Glomerular endothelial cell (primary cell): ENCODE measurements around the gene ZNF524. TPM values are rescaled to one million over a fixed set of nuclear protein-coding genes. Genes with fewer than 3 reads are reported as not detected.
"Not testable (repeated sequence)": the region's sequence is repeated elsewhere in the genome, so short reads cannot be mapped to it uniquely, and the experiment has no call there.

Experiments
- DNase-seq: peaks from one replicate; pipeline ENCODE4 v3.0.0-alpha.2; 2011; ENCODE audit warnings: low read depth, low spot score; ENCODE audit errors: extremely low read depth
- total RNA-seq: library from RNA; depleted of rRNA; stranded (reverse); fragments of >200 nt; gene quantifications from 2 replicates; pipeline ENCODE4 v1.2.3, GENCODE V29; 2015

ZNF524 gene, protein sequence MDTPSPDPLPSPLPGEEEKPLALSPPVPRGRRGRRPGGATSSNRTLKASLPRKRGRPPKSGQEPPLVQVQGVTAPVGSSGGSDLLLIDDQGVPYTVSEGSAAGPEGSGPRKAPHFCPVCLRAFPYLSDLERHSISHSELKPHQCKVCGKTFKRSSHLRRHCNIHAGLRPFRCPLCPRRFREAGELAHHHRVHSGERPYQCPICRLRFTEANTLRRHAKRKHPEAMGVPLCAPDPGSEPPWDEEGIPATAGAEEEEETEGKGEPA
- total RNA-seq: 24.6 and 42.1 TPM in 2 replicates

GRCh38 chr19:55599842-55600661 is at the start of gene ZNF524:
Gene ZNF524, plus strand, starts transcription at chr19:55600288. Its CDS starts 1,825 bp downstream, at chr19:55602113.
- no peak for DNase-seq

DNA sequence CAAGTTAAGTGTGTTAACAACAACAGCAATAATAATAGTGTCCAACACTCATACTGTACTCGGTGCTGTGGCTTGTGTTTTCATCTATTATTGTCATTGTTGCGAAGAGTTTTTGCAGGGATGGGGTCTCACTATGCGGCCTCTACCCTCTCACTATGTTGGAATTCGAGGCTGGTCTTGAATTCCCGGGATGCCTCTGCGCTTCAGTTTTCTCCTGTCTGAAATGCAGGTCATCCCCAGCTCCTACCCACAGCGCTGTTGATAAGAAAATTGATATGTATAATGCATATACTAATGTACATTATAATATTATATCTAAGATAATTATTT is 49.8 kb upstream of the ZNF524 start:
- DNase-seq: no peak

- DNase-seq: no peak
These were observed 47.9 kb upstream of the ZNF524 start for GRCh38 chr19:55552206-55552605.

DNA sequence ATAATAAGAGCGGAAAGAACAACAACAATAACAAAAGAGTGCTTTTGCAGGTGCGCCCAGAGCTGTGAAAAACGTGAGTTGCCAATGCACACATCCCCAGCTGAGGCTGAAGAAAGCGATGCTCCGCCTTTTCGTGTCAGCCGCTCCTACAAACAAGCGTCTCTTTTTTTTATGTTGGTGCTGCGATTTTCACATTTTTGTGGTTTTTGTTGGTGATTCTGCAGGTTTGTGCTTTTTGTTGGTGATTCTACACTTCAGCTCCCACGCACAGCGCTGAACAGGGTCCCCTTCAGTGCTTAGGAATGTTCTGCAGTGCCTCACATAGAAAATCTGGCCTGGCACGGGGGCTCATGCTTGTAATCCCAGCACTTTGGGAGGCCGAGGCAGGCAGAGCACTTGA is 47.5 kb upstream of the ZNF524 start:
- no peak for DNase-seq

DNA sequence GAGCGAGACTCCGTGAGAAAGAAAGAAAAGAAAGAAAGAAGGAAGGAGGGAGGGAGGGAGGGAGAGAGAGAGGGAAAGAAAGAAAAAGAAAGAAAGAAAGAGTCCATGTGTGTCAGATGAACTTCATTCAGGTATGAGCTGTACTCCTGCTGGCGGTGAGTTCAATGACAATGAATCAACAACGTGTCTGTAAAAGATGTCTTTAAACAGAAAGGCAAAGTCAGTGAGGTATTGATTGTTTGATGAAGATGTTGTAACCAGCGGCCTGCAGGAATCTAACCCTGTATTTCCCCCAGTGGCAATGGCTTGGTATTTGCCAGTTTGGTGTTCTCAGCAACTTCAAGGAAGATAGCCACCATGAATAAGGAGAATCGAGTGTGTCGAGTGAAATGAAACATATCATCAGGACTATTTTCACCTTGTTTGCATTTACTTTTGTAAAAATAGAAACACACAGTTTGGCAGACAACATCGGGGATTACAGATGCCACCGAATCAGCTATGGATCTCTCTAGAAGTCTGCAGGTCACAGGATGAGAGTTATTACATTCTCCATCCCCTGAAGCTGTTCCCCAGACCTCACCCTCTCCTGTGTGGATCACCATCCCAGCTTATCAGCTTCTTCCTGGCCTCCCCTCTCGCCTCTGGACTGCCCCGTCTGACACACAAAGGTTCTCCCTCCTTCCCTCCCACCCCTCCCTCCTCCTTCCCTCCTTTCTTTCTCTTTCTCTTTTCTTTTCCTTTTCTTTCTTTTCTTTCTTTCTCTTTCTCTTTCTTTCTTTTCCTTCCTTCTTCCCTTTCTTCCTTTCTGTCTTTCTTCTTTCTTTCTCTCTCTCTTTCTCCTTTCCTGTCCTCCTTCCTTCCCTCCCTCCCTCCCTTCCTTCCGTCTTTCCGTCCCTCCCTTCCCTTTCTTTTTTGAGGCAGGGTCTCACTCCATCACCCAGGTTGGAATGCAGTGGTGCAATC is 46.6 kb upstream of the ZNF524 start:
- no peak for DNase-seq

DNA sequence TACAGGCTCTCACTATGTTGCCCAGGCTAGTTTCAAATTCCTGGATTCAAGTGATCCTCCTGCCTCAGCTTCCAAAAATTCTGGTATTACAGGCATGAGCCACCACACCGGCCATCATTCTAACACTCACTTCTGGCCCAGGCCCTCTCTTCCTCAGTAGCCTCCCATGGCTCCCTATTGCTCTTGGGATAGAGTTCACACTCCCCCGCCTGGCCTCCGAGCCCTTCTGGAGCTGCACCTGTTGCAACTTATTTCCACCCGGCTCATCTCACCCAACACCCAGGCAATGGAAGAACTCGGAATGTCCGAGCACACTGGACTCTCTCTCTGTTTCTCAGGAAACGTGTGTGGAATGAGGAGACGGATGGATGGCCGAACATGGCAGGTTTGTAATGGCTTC is 45.8 kb upstream of the ZNF524 start:
- DNase-seq: no peak

DNA sequence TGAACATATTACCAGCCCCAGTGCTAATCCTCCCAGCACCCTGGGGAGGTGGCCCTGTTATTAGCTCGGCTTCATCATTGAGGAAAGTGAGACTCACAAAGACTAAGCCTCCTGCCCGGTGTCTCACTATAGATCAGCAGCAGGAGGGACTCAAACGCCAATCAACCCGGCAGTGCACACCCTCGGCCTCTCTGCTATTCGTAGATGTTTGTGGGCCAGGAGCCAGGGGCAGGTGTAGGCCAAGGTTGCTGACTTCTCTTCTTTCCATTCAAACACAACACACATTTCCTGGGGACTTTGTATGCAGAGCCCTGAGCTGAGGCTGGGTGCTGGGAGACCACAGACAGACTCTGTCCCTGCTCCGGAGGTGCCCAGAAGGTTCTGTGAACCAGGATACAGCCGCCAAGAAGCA is 45.3 kb upstream of the ZNF524 start:
- no peak for DNase-seq

- no peak for DNase-seq
These were observed 40.4 kb upstream of the ZNF524 start for GRCh38 chr19:55559684-55560083.

DNA sequence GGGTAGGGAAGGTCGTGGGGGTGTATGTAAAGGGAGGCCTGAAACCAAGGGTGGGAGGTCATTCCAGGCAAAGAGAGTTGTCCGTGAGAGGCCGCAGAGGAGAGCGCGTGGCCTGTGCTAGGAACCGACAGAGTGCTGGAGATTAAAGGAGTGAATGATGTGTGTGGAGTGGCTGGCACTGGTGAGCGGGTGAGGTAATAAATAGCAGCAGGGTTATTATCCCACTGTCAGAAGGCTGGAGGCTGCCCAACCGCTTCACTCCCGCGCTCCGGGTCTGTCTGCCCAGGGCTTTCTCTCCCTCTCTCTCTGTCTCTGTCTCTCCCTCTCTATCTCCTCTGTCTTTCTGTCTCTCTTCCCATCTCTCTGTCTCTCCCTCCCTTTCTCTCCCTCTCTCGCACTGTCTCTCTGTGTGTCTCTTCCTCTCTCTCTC is 36.8 kb upstream of the ZNF524 start:
- no peak for DNase-seq

DNA sequence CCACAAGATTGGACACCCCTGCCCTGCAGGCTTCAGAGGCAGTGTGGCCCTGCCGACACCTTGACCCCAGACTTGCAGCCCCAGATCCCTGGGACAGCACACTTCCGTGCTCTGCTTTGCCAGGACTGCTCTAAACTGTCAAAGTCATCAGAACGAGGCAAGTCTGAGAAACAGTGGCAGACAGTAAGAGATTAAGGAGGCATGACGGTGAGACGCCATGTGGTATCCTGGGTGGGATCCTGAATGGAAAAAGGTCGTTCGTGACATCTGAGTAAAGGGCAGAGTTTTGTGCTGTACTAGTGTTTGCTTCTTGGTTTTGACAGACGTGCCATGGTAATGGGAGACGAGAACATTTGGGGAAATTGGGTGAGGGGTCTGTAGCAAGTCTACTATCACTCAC is 33.3 kb upstream of the ZNF524 start:
- no peak for DNase-seq

DNA sequence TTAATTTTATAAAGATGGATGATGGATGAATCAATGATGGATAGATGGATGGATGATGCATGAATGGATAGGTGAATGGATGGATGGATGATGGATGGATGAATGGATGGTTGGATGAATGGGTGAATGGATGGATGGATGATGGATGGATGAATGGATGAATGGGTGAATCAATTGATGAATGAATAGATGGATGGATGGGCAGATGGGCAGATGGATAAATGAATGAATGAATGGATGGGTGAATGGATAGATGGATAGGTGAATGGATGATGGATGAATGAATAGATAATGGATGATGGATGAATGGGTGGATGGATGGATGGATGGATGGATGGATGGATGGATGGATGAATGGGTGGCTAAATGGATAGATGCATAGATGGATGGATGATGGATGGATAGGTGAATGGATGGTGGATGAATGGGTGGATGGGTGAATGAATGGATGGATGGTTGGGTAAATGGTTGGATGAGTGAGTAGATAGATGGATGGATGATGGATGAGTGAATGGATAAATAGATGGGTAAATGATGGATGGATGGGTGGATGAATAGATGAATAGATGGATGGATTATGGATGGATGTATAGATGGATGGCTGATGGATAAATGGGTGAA is 32.3 kb upstream of the ZNF524 start:
- DNase-seq: no peak

- DNase-seq: not testable (repeated sequence)
These were observed 30.6 kb upstream of the ZNF524 start for GRCh38 chr19:55569477-55569876.

DNA sequence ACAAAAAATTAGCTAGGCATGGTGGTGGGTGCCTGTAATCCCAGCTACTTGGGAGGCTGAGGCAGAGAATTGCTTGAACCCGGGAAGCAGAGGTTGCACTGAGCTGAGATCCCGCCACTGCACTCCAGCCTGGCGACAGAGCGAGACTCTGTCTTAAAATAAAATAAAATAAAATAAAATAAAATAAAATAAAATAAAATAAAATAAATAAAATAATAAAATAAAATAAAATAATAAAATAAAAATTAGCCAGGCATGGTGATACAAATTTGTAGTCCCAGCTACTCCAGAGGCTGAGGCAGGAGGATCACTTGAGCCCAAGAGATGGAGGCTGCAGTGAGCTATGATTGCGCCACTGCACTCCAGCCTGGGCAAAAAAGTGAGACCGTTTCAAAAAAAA is 26.2 kb upstream of the ZNF524 start:
- not testable (repeated sequence) for DNase-seq

DNA sequence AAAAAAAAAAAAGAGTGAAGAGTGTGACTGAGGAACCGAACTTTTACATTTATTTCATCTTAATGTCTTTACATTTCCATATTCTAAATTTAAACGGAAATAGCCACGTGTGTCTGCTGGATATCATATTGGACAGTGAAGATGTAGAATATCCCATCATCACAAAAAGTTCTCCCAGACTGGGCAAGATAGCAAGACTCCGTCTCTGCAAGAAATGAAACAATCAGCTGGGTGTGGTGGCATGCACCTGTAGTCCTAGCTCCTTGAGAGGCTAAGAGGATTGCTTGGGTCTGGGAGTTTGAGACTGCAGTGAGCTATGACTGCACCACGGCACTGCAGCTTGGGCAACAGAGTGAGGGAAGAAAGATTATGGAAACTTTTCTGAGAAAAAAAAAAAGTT is 23.3 kb upstream of the ZNF524 start:
- no peak for DNase-seq

- no peak for DNase-seq
These were observed 21.9 kb upstream of the ZNF524 start for GRCh38 chr19:55578031-55578760.

GRCh38 chr19:55578761-55579747 is 21.0 kb upstream of the ZNF524 start:
- DNase-seq: no peak

DNA sequence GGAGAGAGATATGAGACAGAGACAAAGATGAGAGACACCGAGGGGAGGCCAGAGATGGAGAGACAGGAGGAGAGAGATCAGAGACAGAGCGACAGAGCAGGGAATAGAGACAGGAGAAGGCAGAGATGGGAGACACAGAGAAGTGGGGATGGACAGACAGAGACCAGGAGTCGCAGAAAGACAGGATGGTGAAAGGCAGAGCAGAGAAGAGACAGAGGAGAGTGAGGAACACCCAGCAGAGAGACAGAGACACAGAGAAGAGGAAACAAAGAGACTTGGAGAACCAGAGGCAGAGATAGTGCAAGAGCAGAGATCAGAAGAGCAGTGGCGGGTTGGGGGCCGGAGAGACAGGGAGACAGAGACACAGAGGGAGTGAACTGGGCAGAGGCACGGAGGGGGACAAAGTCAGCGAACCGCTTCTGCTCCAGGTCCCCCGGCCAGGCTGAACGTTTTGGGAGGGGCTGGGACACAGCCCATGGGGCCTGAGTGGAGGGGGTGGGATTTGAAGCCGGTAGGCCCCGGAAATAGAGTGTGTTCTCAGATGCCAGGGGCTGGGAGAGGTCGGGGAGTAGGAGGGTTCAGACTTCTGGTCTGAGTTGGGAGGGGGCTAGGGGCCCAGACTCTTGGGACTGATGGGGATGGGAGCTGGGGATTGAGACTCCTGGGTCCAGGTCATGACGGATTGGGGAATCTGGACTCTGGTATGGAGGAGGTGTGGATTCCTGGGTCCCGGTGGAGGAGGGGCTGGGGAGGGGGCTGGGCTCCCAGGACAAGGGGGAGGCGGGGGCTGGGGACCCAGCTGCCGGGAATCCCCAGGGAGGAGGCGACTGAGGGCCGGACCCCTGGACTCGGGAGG is 20.1 kb upstream of the ZNF524 start:
- no peak for DNase-seq

- DNase-seq: no peak
These were observed 19.4 kb upstream of the ZNF524 start, which contains the start of gene ZNF579 for GRCh38 chr19:55580628-55581144. Gene ZNF579, minus strand, starts transcription at chr19:55580848. Its CDS starts 1,209 bp downstream, at chr19:55579639.
